KMS-11 (cell line): Measurements from ENCODE around the gene IL13.

Source experiments
- H2AFZ ChIP-seq: fragments of 200-600 bp; sonication (generic); 2 replicates; pipeline ENCODE4 v1.6.1; 2016; ENCODE audit warnings: antibody characterized with exemption, mixed run types, low read depth
- H3K27ac ChIP-seq: fragments of 200-600 bp; sonication (generic); 2 replicates; pipeline ENCODE4 v1.6.1; 2016; ENCODE audit warnings: mild to moderate bottlenecking, mixed run types
- H3K27me3 ChIP-seq: fragments of 200-600 bp; sonication (generic); 2 replicates; pipeline ENCODE4 v1.6.1; 2017; ENCODE audit warnings: mild to moderate bottlenecking, low read depth, mixed run types, moderate library complexity; ENCODE audit not compliant: insufficient read depth
- H3K36me3 ChIP-seq: fragments of 200-600 bp; sonication (generic); 2 replicates; pipeline ENCODE4 v1.6.1; 2017; ENCODE audit warnings: mild to moderate bottlenecking, mixed run types; ENCODE audit not compliant: insufficient read depth
- H3K4me1 ChIP-seq: fragments of 200-600 bp; sonication (generic); 2 replicates; pipeline ENCODE4 v1.6.1; 2016; ENCODE audit warnings: mild to moderate bottlenecking, low read depth, mixed run types; ENCODE audit not compliant: poor library complexity, severe bottlenecking
- H3K4me2 ChIP-seq: fragments of 200-600 bp; sonication (generic); 2 replicates; pipeline ENCODE4 v1.7.0; 2016; ENCODE audit warnings: mild to moderate bottlenecking, mixed run types
- H3K4me3 ChIP-seq: fragments of 200-600 bp; sonication (generic); IDR thresholded peaks from 2 replicates; pipeline ENCODE4 v1.6.1; 2017; ENCODE audit warnings: low read depth, low read length, mixed read lengths; ENCODE audit not compliant: insufficient read depth
- H3K79me2 ChIP-seq: fragments of 200-600 bp; sonication (generic); 2 replicates; pipeline ENCODE4 v1.6.1; 2016; ENCODE audit warnings: low read depth, mixed run types; ENCODE audit not compliant: insufficient read depth
- H3K9ac ChIP-seq: fragments of 200-600 bp; sonication (generic); 2 replicates; pipeline ENCODE4 v1.6.1; 2016; ENCODE audit warnings: mild to moderate bottlenecking, mixed run types
- H4K20me1 ChIP-seq: fragments of 200-600 bp; sonication (generic); 2 replicates; pipeline ENCODE4 v1.6.1; 2016; ENCODE audit warnings: mild to moderate bottlenecking, mixed run types; ENCODE audit not compliant: insufficient read depth
- TF ChIP-seq, protein P1 (sequence below): fragments of 200-600 bp; sonication (generic); conservative IDR thresholded peaks from 2 replicates; pipeline ENCODE4 v1.6.1; 2017; ENCODE audit warnings: low read depth, mild to moderate bottlenecking, antibody characterized with exemption, low read length, moderate library complexity, mixed read lengths

The IL13 gene

DNA sequence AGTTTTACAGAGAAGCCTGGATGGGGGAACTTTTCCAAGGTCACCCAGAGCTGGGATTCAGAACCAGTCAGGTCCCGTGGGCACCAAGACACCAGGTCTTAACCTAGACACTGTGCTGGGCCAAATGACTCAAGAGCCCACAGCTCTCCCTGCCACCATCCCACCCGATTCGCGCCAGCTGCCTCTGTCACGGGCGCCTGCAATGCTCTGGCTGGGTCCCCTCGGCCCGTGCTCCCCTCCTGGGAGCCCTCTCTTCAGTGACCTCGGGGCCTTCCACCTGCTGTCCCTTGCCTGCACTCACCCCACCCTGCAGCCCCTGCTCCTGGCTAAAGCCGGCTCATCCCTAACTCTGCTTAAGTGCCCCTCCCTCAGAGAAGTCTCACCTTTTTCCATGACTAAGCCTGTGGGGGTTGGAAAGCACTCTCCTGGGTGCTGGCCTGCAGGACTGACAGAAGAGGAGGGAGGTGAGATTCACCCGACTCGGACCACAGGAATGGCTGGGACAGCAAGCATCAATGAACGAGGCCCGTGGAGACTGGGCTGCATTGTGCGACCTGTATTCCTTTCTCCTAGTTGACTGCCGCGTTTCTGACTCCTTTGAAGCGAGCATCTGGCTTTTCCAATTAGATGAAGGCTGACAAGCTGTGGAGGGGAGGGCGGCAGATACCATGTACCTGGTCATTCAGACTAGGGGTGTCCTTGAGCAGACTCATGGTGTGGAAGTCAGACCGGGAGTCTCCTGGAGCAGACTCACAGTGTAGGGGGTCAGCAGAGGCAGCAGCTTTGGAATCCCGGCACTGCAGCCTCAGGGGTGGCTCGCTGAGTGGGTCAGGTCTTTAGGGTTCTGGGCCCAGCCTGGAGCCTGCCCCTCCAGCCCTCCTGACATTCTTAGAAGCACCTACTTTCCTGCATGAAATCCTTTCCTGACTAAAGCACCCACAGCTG is 10.1 kb downstream of the IL13 start:
- TF ChIP-seq, protein P1, sequence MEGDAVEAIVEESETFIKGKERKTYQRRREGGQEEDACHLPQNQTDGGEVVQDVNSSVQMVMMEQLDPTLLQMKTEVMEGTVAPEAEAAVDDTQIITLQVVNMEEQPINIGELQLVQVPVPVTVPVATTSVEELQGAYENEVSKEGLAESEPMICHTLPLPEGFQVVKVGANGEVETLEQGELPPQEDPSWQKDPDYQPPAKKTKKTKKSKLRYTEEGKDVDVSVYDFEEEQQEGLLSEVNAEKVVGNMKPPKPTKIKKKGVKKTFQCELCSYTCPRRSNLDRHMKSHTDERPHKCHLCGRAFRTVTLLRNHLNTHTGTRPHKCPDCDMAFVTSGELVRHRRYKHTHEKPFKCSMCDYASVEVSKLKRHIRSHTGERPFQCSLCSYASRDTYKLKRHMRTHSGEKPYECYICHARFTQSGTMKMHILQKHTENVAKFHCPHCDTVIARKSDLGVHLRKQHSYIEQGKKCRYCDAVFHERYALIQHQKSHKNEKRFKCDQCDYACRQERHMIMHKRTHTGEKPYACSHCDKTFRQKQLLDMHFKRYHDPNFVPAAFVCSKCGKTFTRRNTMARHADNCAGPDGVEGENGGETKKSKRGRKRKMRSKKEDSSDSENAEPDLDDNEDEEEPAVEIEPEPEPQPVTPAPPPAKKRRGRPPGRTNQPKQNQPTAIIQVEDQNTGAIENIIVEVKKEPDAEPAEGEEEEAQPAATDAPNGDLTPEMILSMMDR, result no peak
- H3K9ac ChIP-seq, result no peak overlapping the region
- H3K4me3 ChIP-seq, result no peak overlapping the region
- H3K27me3 ChIP-seq, result no peaks in the 10 kb centered on the region
- H3K36me3 ChIP-seq, result no peaks in the 10 kb centered on the region
- H4K20me1 ChIP-seq, result no peaks in the 10 kb centered on the region
- H3K79me2 ChIP-seq, result no peaks in the 10 kb centered on the region
- H2AFZ ChIP-seq, result no peak overlapping the region
- H3K27ac ChIP-seq, result no peak overlapping the region
- peaks cover 9% of the 10 kb centered on the region for H3K4me1 ChIP-seq
- H3K4me2 ChIP-seq, result no peak overlapping the region

DNA sequence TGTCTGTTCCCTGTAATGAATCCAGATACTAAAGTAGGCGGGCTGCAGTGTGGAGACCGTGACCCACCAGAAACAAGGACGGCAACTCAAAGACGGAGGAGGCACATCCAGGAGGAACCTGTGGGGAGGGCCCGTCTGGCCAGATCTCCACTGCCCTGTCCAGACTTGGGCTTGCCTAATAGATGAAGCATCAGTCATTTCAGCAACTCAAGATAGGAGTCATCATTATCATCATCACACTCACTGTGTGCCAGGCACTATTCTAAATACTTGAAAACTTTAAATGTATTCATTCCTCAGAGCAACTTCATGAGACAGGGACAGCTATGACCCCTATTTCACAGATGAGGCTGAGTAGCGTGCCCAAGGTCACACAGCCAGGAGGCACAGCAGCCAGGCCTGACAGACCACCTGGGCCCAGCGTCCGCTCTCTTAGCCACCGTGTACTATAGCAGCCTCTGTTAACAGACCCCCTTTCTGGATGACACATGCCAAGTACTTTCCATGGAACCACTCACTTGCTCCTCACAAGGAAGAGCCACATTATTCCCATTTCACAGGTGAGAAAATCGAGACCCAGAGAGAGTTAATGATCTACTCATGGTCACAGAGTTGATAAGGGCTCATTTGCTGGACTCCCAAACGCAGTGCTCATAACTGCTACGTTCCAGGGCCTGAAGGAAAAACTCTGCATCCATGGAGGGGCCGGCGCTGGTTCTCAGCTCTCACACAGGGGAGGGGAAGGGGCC is 10.9 kb downstream of the IL13 start:
- H3K4me1 ChIP-seq, result peaks cover 2% of the 10 kb centered on the region
- no peak overlapping the region for H3K27ac ChIP-seq
- no peak overlapping the region for H3K4me2 ChIP-seq
- no peaks in the 10 kb centered on the region for H3K36me3 ChIP-seq
- H3K79me2 ChIP-seq, result no peaks in the 10 kb centered on the region
- no peaks in the 10 kb centered on the region for H4K20me1 ChIP-seq
- TF ChIP-seq, protein P1, result no peak
- H3K4me3 ChIP-seq, result no peak overlapping the region
- no peak overlapping the region for H3K9ac ChIP-seq
- no peaks in the 10 kb centered on the region for H3K27me3 ChIP-seq
- no peak overlapping the region for H2AFZ ChIP-seq

DNA sequence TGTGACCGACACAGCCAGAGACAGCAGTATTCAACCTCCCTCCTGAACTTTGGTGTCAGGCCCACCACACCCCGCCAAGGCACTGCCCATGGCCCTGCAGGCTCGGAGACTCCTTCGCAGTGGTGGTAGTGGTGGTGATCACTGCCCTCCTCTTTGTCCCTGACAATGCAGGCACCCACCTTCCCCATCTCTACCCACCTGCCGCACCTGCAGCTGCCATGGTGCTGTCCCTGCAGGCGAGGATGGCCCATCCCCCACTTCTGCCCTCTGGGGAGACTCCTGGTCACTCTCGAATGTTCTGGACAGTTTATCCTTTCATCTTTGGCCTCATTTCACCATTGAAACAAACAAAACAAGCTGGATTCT is 11.5 kb downstream of the IL13 start:
- H3K79me2 ChIP-seq, result no peaks in the 10 kb centered on the region
- no peaks in the 10 kb centered on the region for H3K4me1 ChIP-seq
- TF ChIP-seq, protein P1, result no peak
- H3K27me3 ChIP-seq, result no peaks in the 10 kb centered on the region
- no peaks in the 10 kb centered on the region for H4K20me1 ChIP-seq
- H3K36me3 ChIP-seq, result no peaks in the 10 kb centered on the region
- H3K27ac ChIP-seq, result no peak overlapping the region
- H3K4me3 ChIP-seq, result no peak overlapping the region
- no peak overlapping the region for H2AFZ ChIP-seq
- no peak overlapping the region for H3K4me2 ChIP-seq
- H3K9ac ChIP-seq, result no peak overlapping the region

DNA sequence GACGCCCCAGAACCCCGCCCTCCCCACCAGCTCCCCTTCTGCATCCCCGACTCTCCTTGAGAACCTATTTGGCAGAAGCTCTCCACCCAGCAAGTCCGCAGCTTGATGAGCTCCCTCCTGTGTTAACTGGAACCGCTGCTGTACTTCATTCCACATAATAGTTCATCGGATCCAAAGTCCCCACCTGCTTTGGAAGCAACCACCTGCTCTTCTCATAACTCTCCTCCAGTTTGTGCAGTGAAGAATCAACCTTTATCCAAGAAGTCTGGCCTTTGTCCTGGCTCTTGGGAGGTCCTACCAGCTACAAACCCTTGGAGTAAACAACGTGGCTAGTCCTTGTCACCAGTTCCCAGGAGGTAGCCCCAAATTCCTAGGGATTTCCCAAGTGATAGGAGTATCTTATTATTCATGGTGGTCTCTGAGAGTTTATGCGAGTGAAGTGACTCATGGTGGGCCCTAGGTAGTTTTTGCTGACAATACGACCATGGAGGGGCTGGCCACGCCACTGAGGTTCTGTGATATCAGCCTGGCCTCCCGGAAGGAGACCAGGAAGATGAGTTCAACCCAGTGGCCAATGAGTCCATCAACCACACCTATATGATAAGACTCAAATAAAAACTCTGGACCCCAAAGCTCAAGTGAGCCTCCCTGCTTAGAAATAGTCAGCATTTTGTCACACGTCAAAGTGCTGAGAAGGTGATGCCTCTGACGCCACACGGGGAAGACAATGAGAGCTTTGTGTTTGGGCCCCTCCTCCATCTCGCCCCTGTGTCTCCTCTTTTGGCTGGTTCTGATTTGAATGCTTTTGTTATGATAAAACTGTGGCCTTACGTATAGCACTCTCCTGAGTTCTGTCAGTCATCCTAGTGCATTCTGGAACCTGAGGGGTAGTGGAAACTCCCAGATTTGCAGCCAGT is 12.3 kb downstream of the IL13 start:
- TF ChIP-seq, protein P1, result no peak
- Histone ChIP-seq H4K20me1 (no peaks in the 10 kb centered on the region), H2AFZ (no peak overlapping the region), H3K27ac (no peak overlapping the region), H3K4me2 (no peak overlapping the region), H3K79me2 (no peaks in the 10 kb centered on the region), H3K27me3 (no peaks in the 10 kb centered on the region), H3K4me1 (no peaks in the 10 kb centered on the region), H3K36me3 (no peaks in the 10 kb centered on the region), H3K4me3 (no peak overlapping the region), H3K9ac (no peak overlapping the region)
